ENCODE results near the gene APBB2. TPM values are rescaled to one million over a fixed set of nuclear protein-coding genes. Genes with fewer than 3 reads are reported as not detected.

Gene APBB2
- total RNA-seq, 2 donors from 2014 or later, result 37.3 to 75.3 TPM

DNA sequence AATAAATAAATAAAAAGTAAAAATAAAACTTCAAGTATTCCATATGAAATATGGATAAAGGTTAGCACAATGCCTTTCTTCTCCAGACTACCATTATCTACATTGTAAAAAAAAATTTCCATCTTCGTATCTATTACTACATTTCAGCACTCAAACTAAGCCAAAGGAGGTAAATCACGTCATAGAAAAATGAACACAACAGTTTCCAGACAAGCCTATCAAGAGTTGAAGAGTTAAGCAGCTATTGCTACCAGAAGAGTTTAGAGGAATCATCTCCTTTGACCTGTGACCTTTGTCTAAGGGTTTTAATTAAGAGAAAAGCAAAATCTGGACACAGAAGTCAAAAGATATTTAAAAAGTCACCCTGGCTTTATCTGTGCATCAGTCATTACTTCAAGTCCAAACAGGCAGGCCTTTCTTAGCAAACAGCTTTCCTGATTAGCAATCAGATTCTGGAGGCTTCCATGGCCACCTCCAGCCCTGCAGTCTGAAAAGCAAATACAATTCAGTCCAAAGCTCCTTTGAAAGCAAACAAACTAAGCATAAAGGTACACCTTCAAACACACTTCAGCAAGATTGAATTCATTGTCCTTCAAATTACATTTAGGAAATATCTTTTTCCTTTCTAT lies 82.2 kb downstream of the APBB2 start:
- H3K27ac ChIP-seq, result no peak overlapping the region

DNA sequence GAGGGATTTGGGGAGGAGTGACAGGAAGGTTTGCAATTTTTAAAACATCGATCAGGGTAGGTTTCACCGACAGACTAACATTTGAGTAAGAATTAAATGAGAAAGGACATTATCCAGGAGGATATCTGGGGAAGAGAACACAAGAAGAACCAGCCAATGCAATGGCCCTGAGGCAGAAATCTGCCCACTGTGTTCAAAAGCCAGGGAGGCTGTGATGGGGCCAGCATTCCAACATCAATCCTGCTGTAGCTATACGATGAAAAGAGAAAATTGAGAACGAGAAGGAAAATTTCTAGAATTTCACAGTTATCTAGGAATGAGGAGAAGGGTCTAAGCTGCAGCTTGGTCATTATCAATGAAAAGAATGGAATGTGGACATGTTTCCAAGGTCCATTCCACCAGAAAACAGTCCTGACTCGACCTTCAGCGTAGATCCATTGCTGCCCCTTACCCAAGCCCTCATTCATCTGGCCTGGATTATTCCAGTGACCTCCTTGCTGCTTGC lies 84.4 kb downstream of the APBB2 start:
- H3K4me1 ChIP-seq, result peaks cover 0 to 49% of the 10 kb centered on the region in 2 donors
- DNase-seq (ENCODE audit: low spot score), result no peak
- TF ChIP-seq, protein P1, sequence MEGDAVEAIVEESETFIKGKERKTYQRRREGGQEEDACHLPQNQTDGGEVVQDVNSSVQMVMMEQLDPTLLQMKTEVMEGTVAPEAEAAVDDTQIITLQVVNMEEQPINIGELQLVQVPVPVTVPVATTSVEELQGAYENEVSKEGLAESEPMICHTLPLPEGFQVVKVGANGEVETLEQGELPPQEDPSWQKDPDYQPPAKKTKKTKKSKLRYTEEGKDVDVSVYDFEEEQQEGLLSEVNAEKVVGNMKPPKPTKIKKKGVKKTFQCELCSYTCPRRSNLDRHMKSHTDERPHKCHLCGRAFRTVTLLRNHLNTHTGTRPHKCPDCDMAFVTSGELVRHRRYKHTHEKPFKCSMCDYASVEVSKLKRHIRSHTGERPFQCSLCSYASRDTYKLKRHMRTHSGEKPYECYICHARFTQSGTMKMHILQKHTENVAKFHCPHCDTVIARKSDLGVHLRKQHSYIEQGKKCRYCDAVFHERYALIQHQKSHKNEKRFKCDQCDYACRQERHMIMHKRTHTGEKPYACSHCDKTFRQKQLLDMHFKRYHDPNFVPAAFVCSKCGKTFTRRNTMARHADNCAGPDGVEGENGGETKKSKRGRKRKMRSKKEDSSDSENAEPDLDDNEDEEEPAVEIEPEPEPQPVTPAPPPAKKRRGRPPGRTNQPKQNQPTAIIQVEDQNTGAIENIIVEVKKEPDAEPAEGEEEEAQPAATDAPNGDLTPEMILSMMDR (IDR thresholded peaks at IDR 0.05), result no peak

More for the DNA sequence above, 82.2 kb downstream of the APBB2 start:
- Histone ChIP-seq H3K9me3 (no peaks in the 10 kb centered on the region), H3K36me3 (no peaks in the 10 kb centered on the region), H3K4me1 (peaks cover 0 to 54% of the 10 kb centered on the region in 2 donors), H3K4me3 (no peak overlapping the region), H3K27me3 (no peaks in the 10 kb centered on the region)
- DNase-seq (ENCODE audit: low spot score), result no peak
- TF ChIP-seq, protein P1 (IDR thresholded peaks at IDR 0.05), result no peak

DNA sequence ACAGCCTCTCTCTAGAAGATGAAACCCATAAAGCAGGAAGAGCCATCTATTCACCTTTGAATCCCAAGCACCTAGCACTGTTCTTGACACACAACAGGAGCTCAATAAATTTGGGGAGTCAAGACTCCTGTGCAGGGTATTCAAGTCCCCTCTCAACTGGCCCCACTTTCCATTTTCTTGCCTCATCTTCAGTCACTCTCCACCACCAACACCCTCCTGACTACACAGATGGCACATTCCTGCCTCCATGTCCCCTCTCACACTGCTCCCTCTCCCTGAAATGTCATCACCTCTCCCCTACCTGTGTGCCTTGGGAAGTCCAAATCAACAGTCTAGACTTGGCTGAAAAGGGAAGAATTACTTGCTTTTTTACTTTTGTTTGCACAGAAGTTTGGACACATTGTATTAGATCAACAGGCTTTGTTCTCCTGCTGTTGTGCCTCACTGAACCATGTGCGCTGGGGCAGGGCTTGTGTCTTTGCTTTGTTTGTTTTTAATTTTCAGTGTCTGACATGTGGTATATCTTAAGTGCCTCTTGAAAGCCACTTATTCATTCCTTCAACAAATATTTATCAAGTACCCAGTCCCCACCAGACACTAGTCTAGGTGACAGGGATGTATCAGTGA lies 85.1 kb downstream of the APBB2 start:
- H3K9me3 ChIP-seq, result no peaks in the 10 kb centered on the region
- H3K4me1 ChIP-seq, result peaks cover 0 to 45% of the 10 kb centered on the region in 2 donors
- TF ChIP-seq, protein P1 (IDR thresholded peaks at IDR 0.05), result no peak
- DNase-seq (ENCODE audit: low spot score), result no peak
- no peak overlapping the region for H3K4me3 ChIP-seq
- H3K27ac ChIP-seq, result no peak overlapping the region
- no peaks in the 10 kb centered on the region for H3K27me3 ChIP-seq
- no peaks in the 10 kb centered on the region for H3K36me3 ChIP-seq

More for the DNA sequence above, 84.4 kb downstream of the APBB2 start:
- Histone ChIP-seq H3K9me3 (no peaks in the 10 kb centered on the region), H3K27ac (no peak overlapping the region), H3K27me3 (no peaks in the 10 kb centered on the region), H3K4me3 (no peak overlapping the region), H3K36me3 (no peaks in the 10 kb centered on the region)

DNA sequence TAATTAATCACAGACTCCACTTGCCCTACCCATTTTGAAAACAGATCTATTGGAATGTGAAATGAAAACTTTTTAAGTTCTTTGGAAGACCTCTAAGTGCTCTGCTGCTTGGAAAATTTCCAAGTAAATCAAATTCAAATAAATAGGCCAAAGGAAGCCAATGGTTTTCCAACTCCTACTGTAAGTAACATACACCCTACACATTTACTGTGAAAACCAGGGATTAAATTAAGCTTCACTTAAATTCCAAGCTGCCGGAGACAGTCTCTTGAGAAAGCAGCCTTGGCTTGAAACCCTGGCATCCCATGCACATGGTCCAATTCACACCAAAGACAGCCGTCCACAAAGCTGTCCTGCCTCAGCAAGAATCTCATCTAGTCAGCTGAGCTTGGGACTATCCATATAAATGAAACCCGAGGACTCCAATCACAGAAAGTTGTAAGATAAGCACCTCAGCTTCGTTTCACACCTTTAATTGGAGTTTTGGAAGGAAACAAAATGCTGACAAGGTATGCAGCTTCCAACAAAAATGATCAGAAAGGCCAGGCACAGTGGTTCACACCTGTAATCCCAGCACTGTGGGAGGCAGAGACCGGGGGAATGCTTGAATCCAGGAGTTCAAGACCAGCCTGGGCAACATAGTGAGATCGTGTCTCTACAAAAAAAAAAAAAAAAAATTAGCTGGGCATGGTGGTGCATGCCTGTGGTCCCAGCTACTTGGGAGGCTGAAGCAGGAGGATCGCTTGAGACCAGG lies 88.6 kb downstream of the APBB2 start:
- Histone ChIP-seq H3K9me3 (no peaks in the 10 kb centered on the region), H3K27ac (no peak overlapping the region), H3K4me3 (no peak overlapping the region), H3K27me3 (no peaks in the 10 kb centered on the region), H3K36me3 (no peaks in the 10 kb centered on the region), H3K4me1 (peaks cover 0 to 34% of the 10 kb centered on the region in 2 donors)
- TF ChIP-seq, protein P1 (IDR thresholded peaks at IDR 0.05), result no peak
- no peak for DNase-seq (ENCODE audit: low spot score)

DNA sequence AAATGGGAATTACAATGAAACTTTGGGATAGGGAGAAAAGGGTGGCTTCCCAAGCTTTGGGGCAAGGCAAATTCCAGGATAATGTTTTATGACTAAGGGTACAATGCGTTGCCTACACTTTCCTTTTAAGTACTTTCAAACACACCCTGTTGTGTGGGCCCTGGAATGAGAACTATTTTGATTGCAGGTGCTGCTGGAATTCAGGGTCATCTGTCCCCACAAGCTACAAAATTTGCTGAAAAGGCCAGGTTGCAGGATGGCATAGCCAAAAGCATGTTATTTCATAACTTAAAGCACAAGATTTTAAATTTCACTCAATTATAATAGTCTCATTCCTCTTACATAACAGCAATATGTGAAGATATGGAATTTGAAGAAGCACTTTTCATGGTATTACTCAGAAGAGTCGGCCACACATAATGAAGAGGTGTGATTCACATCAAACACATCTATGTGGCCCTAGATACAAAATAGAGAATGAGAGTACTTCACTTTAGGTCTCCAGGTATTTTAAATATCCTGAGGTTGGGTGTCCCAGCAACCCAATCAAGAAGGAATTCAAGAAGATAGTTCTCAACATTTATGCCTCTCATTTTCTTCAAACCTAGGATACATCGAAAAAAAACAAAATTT lies 89.3 kb downstream of the APBB2 start:
- Histone ChIP-seq H3K4me1 (peaks cover 0 to 34% of the 10 kb centered on the region in 2 donors), H3K36me3 (no peaks in the 10 kb centered on the region), H3K9me3 (no peaks in the 10 kb centered on the region), H3K27me3 (no peaks in the 10 kb centered on the region), H3K4me3 (no peak overlapping the region), H3K27ac (no peak overlapping the region)
- TF ChIP-seq, protein P1 (IDR thresholded peaks at IDR 0.05), result no peak
- DNase-seq (ENCODE audit: low spot score), result no peak

Data from right atrium auricular region (tissue), 2 donors.